Measurements from ENCODE around the gene GABRG2.

DNA sequence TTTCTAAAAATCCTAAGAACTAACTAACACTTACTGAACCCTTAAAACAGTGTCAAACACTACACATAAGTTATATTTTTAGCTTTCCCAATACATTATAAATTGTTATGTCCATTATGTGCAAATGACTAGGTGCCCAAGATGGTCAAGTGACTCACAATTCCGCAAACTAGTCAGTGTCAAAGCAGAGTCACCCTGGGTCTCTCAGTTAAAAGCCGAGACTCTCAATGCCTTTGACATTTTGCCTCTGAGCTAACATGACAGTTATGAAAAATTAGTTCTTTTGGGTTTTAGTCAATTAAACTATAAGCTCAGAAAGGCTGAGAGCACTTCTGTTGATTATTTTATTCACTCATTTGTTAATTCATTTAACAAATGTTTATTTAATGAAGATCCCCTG, 42.3 kb upstream of the GABRG2 start:
- no peak for TF ChIP-seq MYNN (tag by site-specific recombination; IDR thresholded peaks at IDR 0.05; ENCODE audit: borderline replicate concordance)
- no peak for TF ChIP-seq ZNF571 (tag by site-specific recombination; IDR thresholded peaks at IDR 0.05)
- TF ChIP-seq ZNF16 (tag by site-specific recombination; IDR thresholded peaks at IDR 0.05; ENCODE audit: low read depth), result no peak
- no peak for TF ChIP-seq ZEB2 (tag by site-specific recombination; IDR thresholded peaks at IDR 0.05)
- no peak for TF ChIP-seq ZNF223 (tag by site-specific recombination; IDR thresholded peaks at IDR 0.05)
- TF ChIP-seq BCL11B (tag by site-specific recombination; IDR thresholded peaks at IDR 0.05; ENCODE audit: low read depth), result no peak
- TF ChIP-seq, protein P1, sequence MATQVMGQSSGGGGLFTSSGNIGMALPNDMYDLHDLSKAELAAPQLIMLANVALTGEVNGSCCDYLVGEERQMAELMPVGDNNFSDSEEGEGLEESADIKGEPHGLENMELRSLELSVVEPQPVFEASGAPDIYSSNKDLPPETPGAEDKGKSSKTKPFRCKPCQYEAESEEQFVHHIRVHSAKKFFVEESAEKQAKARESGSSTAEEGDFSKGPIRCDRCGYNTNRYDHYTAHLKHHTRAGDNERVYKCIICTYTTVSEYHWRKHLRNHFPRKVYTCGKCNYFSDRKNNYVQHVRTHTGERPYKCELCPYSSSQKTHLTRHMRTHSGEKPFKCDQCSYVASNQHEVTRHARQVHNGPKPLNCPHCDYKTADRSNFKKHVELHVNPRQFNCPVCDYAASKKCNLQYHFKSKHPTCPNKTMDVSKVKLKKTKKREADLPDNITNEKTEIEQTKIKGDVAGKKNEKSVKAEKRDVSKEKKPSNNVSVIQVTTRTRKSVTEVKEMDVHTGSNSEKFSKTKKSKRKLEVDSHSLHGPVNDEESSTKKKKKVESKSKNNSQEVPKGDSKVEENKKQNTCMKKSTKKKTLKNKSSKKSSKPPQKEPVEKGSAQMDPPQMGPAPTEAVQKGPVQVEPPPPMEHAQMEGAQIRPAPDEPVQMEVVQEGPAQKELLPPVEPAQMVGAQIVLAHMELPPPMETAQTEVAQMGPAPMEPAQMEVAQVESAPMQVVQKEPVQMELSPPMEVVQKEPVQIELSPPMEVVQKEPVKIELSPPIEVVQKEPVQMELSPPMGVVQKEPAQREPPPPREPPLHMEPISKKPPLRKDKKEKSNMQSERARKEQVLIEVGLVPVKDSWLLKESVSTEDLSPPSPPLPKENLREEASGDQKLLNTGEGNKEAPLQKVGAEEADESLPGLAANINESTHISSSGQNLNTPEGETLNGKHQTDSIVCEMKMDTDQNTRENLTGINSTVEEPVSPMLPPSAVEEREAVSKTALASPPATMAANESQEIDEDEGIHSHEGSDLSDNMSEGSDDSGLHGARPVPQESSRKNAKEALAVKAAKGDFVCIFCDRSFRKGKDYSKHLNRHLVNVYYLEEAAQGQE (tag by site-specific recombination; IDR thresholded peaks at IDR 0.05), result no peak
- TF ChIP-seq, protein P2, sequence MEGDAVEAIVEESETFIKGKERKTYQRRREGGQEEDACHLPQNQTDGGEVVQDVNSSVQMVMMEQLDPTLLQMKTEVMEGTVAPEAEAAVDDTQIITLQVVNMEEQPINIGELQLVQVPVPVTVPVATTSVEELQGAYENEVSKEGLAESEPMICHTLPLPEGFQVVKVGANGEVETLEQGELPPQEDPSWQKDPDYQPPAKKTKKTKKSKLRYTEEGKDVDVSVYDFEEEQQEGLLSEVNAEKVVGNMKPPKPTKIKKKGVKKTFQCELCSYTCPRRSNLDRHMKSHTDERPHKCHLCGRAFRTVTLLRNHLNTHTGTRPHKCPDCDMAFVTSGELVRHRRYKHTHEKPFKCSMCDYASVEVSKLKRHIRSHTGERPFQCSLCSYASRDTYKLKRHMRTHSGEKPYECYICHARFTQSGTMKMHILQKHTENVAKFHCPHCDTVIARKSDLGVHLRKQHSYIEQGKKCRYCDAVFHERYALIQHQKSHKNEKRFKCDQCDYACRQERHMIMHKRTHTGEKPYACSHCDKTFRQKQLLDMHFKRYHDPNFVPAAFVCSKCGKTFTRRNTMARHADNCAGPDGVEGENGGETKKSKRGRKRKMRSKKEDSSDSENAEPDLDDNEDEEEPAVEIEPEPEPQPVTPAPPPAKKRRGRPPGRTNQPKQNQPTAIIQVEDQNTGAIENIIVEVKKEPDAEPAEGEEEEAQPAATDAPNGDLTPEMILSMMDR (tag by site-specific recombination; IDR thresholded peaks at IDR 0.05), result no peak
- no peak for TF ChIP-seq ZNF747 (tag by site-specific recombination; IDR thresholded peaks at IDR 0.05)
- TF ChIP-seq ZNF639 (tag by site-specific recombination; IDR thresholded peaks at IDR 0.05), result no peak
- TF ChIP-seq ZNF24 (tag by site-specific recombination; IDR thresholded peaks at IDR 0.05), result no peak
- no peak for TF ChIP-seq ZNF280D (tag by site-specific recombination; IDR thresholded peaks at IDR 0.05)
- no peak for TF ChIP-seq ZFP41 (tag by site-specific recombination; IDR thresholded peaks at IDR 0.05; ENCODE audit: borderline replicate concordance)
- TF ChIP-seq SP2 (tag by site-specific recombination; IDR thresholded peaks at IDR 0.05), result no peak

All from HEK293 (cell line).